ENCODE data around the gene AGAP1.

AGAP1 gene

GRCh38 chr2:236162882-236163470, 669.1 kb downstream of the AGAP1 start:
- no peak for DNase-seq (ENCODE audit: low read depth)

- DNase-seq (ENCODE audit: low read depth) = no peak
Measured at GRCh38 chr2:236163471-236164200, 669.8 kb downstream of the AGAP1 start.

GRCh38 chr2:236164201-236164924, 670.5 kb downstream of the AGAP1 start:
- DNase-seq (ENCODE audit: low read depth) = no peak

- no peak for DNase-seq (ENCODE audit: low read depth)
Measured at GRCh38 chr2:236164925-236165841, 671.3 kb downstream of the AGAP1 start.

GRCh38 chr2:236165842-236166795, 672.3 kb downstream of the AGAP1 start:
- DNase-seq (ENCODE audit: low read depth) = no peak

GRCh38 chr2:236166796-236167296, 673.0 kb downstream of the AGAP1 start:
- no peak for DNase-seq (ENCODE audit: low read depth)

GRCh38 chr2:236167297-236168109, 673.7 kb downstream of the AGAP1 start:
- DNase-seq (ENCODE audit: low read depth) = no peak

GRCh38 chr2:236168110-236169080, 674.6 kb downstream of the AGAP1 start, which contains the start of gene GBX2:
TSS of gene GBX2 (minus strand) at chr2:236168386. CDS start at chr2:236167971, 415 bp downstream.
- DNase-seq (ENCODE audit: low read depth) = no peak

- no peak for DNase-seq (ENCODE audit: low read depth)
Measured at GRCh38 chr2:236169151-236169721, 675.4 kb downstream of the AGAP1 start.

GRCh38 chr2:236169741-236170589, 676.1 kb downstream of the AGAP1 start:
- no peak for DNase-seq (ENCODE audit: low read depth)

GRCh38 chr2:236170590-236171165, 676.8 kb downstream of the AGAP1 start:
- no peak for DNase-seq (ENCODE audit: low read depth)

- DNase-seq (ENCODE audit: low read depth) = no peak
Measured at GRCh38 chr2:236171181-236171679, 677.4 kb downstream of the AGAP1 start.

- DNase-seq (ENCODE audit: low read depth) = no peak
Measured at GRCh38 chr2:236171680-236172254, 677.9 kb downstream of the AGAP1 start.

- DNase-seq (ENCODE audit: low read depth) = no peak
Measured at GRCh38 chr2:236172255-236173035, 678.6 kb downstream of the AGAP1 start.

GRCh38 chr2:236173036-236173728, 679.3 kb downstream of the AGAP1 start:
- no peak for DNase-seq (ENCODE audit: low read depth)

All from stromal cell of bone marrow (primary cell).